AG08396 (cell line): Measurements from ENCODE around the gene ZIM2.
"Not testable (repeated sequence)": the region's sequence is repeated elsewhere in the genome, so short reads cannot be mapped to it uniquely, and the experiment has no call there.

Source experiments
- DNase-seq: peaks from one replicate; pipeline ENCODE4 v3.0.0; 2012; ENCODE audit warnings: low spot score, mixed read lengths

The ZIM2 gene

GRCh38 chr19:56840451-56841192 lies at the start of gene ZIM2, which contains the start of gene PEG3:
ZIM2 (minus strand) TSS chr19:56840726; CDS start chr19:56824277, 16,449 bp downstream.
PEG3 (minus strand) TSS chr19:56840726; CDS start chr19:56824655, 16,071 bp downstream.
- no peak for DNase-seq

GRCh38 chr19:56885173-56885985 lies 44.9 kb upstream of the ZIM2 start:
- DNase-seq = no peak

- no peak for DNase-seq
Observed at GRCh38 chr19:56884441-56884840, 43.9 kb upstream of the ZIM2 start.

GRCh38 chr19:56880592-56881190 lies 40.2 kb upstream of the ZIM2 start:
- no peak for DNase-seq

- no peak for DNase-seq
Observed at GRCh38 chr19:56877069-56877715, 36.7 kb upstream of the ZIM2 start.

- DNase-seq = no peak
Observed at GRCh38 chr19:56875717-56876116, 35.2 kb upstream of the ZIM2 start.

GRCh38 chr19:56874530-56874929 lies 34.0 kb upstream of the ZIM2 start:
- DNase-seq = no peak

GRCh38 chr19:56873493-56873892 lies 33.0 kb upstream of the ZIM2 start:
- DNase-seq = no peak

GRCh38 chr19:56869886-56870285 lies 29.4 kb upstream of the ZIM2 start:
- DNase-seq = no peak

- DNase-seq = no peak
Observed at GRCh38 chr19:56868446-56868845, 27.9 kb upstream of the ZIM2 start.

GRCh38 chr19:56866538-56866937 lies 26.0 kb upstream of the ZIM2 start:
- DNase-seq = no peak

- DNase-seq = no peak
Observed at GRCh38 chr19:56864443-56865125, 24.1 kb upstream of the ZIM2 start.

- no peak for DNase-seq
Observed at GRCh38 chr19:56862741-56863140, 22.2 kb upstream of the ZIM2 start.

- not testable (repeated sequence) for DNase-seq
Observed at GRCh38 chr19:56860409-56860808, 19.9 kb upstream of the ZIM2 start.

- DNase-seq = no peak
Observed at GRCh38 chr19:56858026-56858425, 17.5 kb upstream of the ZIM2 start.

GRCh38 chr19:56856822-56857221 lies 16.3 kb upstream of the ZIM2 start:
- DNase-seq = no peak

GRCh38 chr19:56852361-56852760 lies 11.8 kb upstream of the ZIM2 start:
- DNase-seq = not testable (repeated sequence)

- no peak for DNase-seq
Observed at GRCh38 chr19:56848166-56848565, 7.6 kb upstream of the ZIM2 start.

GRCh38 chr19:56842412-56842811 lies 1.9 kb upstream of the ZIM2 start:
- DNase-seq = no peak

- DNase-seq = no peak
Observed at GRCh38 chr19:56841193-56841543, 642 bp upstream of the ZIM2 start.

- peak; percentile 43 for DNase-seq
Observed at GRCh38 chr19:56839652-56840450, 675 bp downstream of the ZIM2 start.
